Endothelial cell of umbilical vein (primary cell): ENCODE measurements around the gene MYZAP. TPM values are rescaled to one million over a fixed set of nuclear protein-coding genes. Genes with fewer than 3 reads are reported as not detected.

Experiments
- BruUV-seq: library from RNA; stranded (reverse); fragments of 400-500 nt; replicated peaks from 2 replicates; lab custom pipeline; 2021; lab: Mats Ljungman, UMichigan
- CTCF ChIA-PET: fragments of 300-600, 350-600 bp; sonication (Branson Sonifier 250); formaldehyde crosslinking; loops from one replicate; lab custom pipeline; 2021; ENCODE audit warnings: antibody characterized with exemption, inconsistent platforms; lab: Charles Lee
- POLR2A ChIA-PET: fragments of 300-600, 350-600 bp; sonication (Branson Sonifier 250); formaldehyde crosslinking; loops from one replicate; lab custom pipeline; 2021; ENCODE audit warnings: antibody characterized with exemption, inconsistent platforms; lab: Charles Lee
- DNase-seq: peaks from one replicate; pipeline ENCODE4 v3.0.0-alpha.2; 2011; ENCODE audit warnings: low read depth, low spot score
- FAIRE-seq: peaks from 2 replicates; lab custom pipeline; 2011; peaks lifted over from hg19 to GRCh38; lab: Jason Lieb, UNC
- H2AFZ ChIP-seq: 2 replicates; pipeline ENCODE4 v1.6.0; 2012; ENCODE audit warnings: low read depth, low read length, control low read depth, inconsistent platforms
- H3K27ac ChIP-seq: 2 replicates; pipeline ENCODE4 v1.5.1; 2011; ENCODE audit warnings: low read depth, mild to moderate bottlenecking, control low read depth, low read length, moderate library complexity; ENCODE audit not compliant: insufficient read depth
- H3K27me3 ChIP-seq, 2 experiments: 2 replicates each; pipeline versions ENCODE4 v1.6.0 to v1.6.1; 2011; ENCODE audit warnings: low read length in 2 of 2, mixed read lengths in 1 of 2; ENCODE audit not compliant: control insufficient read depth in 2 of 2, insufficient read depth in 2 of 2
- H3K36me3 ChIP-seq, 2 experiments: 2 replicates in 1 of 2; 3 replicates in 1 of 2; pipeline ENCODE4 v1.5.1; 2011; ENCODE audit warnings: low read length in 2 of 2, mild to moderate bottlenecking in 1 of 2, moderate library complexity in 1 of 2; ENCODE audit not compliant: control insufficient read depth in 2 of 2, insufficient read depth in 2 of 2; ENCODE audit errors: extremely low read depth in 1 of 2
- H3K4me1 ChIP-seq: 3 replicates; pipeline ENCODE4 v1.5.1; 2011; ENCODE audit warnings: mild to moderate bottlenecking, low read length; ENCODE audit not compliant: control insufficient read depth, insufficient read depth; ENCODE audit errors: extremely low read depth
- H3K4me2 ChIP-seq: 2 replicates; pipeline ENCODE4 v1.6.1; 2011; ENCODE audit warnings: low read length, control low read depth, mixed read lengths; ENCODE audit not compliant: insufficient read depth
- H3K4me3 ChIP-seq, 3 experiments: fragments of 200-600 bp in 1 of 3; sonication (generic), shearing (Covaris generic) in 1 of 3; replicated peaks in 1 of 3; 2 replicates each; pipeline ENCODE4 v1.5.1; 2011 to 2016; ENCODE audit warnings: control low read depth in 3 of 3, low read length in 3 of 3, mild to moderate bottlenecking in 2 of 3, inconsistent platforms in 1 of 3, low read depth in 1 of 3, moderate library complexity in 1 of 3; ENCODE audit not compliant: insufficient read depth in 1 of 3
- H3K79me2 ChIP-seq: 2 replicates; pipeline ENCODE4 v1.6.0; 2012; ENCODE audit warnings: low read length, inconsistent platforms; ENCODE audit not compliant: control insufficient read depth, insufficient read depth
- H3K9ac ChIP-seq: replicated peaks from 2 replicates; pipeline ENCODE3; 2011; ENCODE audit warnings: low read length, control low read depth; ENCODE audit not compliant: insufficient read depth; ENCODE audit errors: extremely low read depth
- H3K9me1 ChIP-seq: replicated peaks from 3 replicates; pipeline ENCODE4 v1.6.0; 2011; ENCODE audit warnings: mild to moderate bottlenecking, low read length; ENCODE audit not compliant: control insufficient read depth, insufficient read depth; ENCODE audit errors: extremely low read depth
- H3K9me3 ChIP-seq: replicated peaks from 2 replicates; pipeline ENCODE4 v1.5.1; 2012; ENCODE audit warnings: low read length, inconsistent platforms; ENCODE audit not compliant: control insufficient read depth, insufficient read depth
- H4K20me1 ChIP-seq: replicated peaks from 2 replicates; pipeline ENCODE3; 2011; ENCODE audit warnings: mild to moderate bottlenecking, low read length; ENCODE audit not compliant: control insufficient read depth, insufficient read depth; ENCODE audit errors: extremely low read depth
- CTCF ChIP-seq, 2 donors: IDR thresholded peaks; 1 replicate in 1 of 2; 2 replicates in 1 of 2; pipeline ENCODE4 v1.5.1; 2011; ENCODE audit warnings: low read length in 2 of 2, mild to moderate bottlenecking in 2 of 2, moderate library complexity in 2 of 2, control low read depth in 1 of 2, inconsistent platforms in 1 of 2, low read depth in 1 of 2; ENCODE audit not compliant: insufficient read depth in 1 of 2; ENCODE audit errors: extremely low read depth in 1 of 2
- EZH2 ChIP-seq: IDR thresholded peaks from 2 replicates; pipeline ENCODE4 v1.6.1; 2012; ENCODE audit warnings: borderline replicate concordance, low read depth, mild to moderate bottlenecking, moderate library complexity, low read length, inconsistent platforms; ENCODE audit not compliant: severe bottlenecking
- FOS ChIP-seq: IDR thresholded peaks from 2 replicates; pipeline ENCODE4 v1.6.1; 2011; ENCODE audit warnings: mild to moderate bottlenecking, low read length, moderate library complexity, borderline replicate concordance; ENCODE audit not compliant: insufficient read depth
- GATA2 ChIP-seq: IDR thresholded peaks from 2 replicates; pipeline ENCODE4 v1.7.0; 2011; ENCODE audit warnings: low read depth, mild to moderate bottlenecking, moderate library complexity, mixed read lengths, low read length; ENCODE audit not compliant: insufficient read length, insufficient read depth
- JUN ChIP-seq: IDR thresholded peaks from 2 replicates; pipeline ENCODE4 v1.6.1; 2011; ENCODE audit warnings: borderline replicate concordance, low read depth; ENCODE audit not compliant: insufficient read length, insufficient read depth
- MYC ChIP-seq: IDR thresholded peaks from one replicate; pipeline ENCODE4 v1.6.1; 2011; ENCODE audit warnings: mild to moderate bottlenecking, low read depth, low read length
- POLR2A ChIP-seq: IDR thresholded peaks from 2 replicates; pipeline ENCODE4 v1.6.1; 2012; ENCODE audit warnings: low read depth, mild to moderate bottlenecking, control low read depth, low read length
- POLR2AphosphoS5 ChIP-seq: IDR thresholded peaks from 2 replicates; pipeline ENCODE4 v1.6.1; 2012; ENCODE audit warnings: low read depth, mild to moderate bottlenecking, control low read depth, low read length, moderate library complexity; ENCODE audit not compliant: insufficient read depth
- dilution Hi-C: fragments of 300-500 bp; cut with MboI; formaldehyde crosslinking; loops from one replicate; pipeline ENCODE4 v1.15.0; 2019; ENCODE audit warnings: low sequenced_read_pairs; ENCODE audit not compliant: extremely low pct_ligation_motif_present
- intact Hi-C: fragments of 100-400 bp; cut with micrococcal nuclease; formaldehyde crosslinking; loops from one replicate; pipeline ENCODE4 v1.10.0; 2022
- polyA plus RNA-seq, 4 experiments: library from polyadenylated mRNA; depleted of rRNA in 3 of 4; stranded (reverse) in 3 of 4; unstranded in 1 of 4; fragments of >200 nt; gene quantifications; 2 replicates each; pipeline versions ENCODE4 v1.2.1 to v1.2.3, GENCODE V29; 2011 to 2012; ENCODE audit warnings: missing spikeins in 1 of 4
- total RNA-seq: library from RNA; stranded (reverse); gene quantifications from 2 replicates; pipeline ENCODE4 v1.2.3, GENCODE V29; 2021
- TF ChIP-seq, protein P1 (sequence below): IDR thresholded peaks from 2 replicates; pipeline ENCODE4 v1.6.1; 2011; ENCODE audit not compliant: insufficient read depth, insufficient read length

MYZAP gene
- total and polyA plus RNA-seq, 2 donors (not counting 3 experiments of a cell fraction or from before 2014, with no cell fraction given): 6.3 to 8.1 TPM

DNA sequence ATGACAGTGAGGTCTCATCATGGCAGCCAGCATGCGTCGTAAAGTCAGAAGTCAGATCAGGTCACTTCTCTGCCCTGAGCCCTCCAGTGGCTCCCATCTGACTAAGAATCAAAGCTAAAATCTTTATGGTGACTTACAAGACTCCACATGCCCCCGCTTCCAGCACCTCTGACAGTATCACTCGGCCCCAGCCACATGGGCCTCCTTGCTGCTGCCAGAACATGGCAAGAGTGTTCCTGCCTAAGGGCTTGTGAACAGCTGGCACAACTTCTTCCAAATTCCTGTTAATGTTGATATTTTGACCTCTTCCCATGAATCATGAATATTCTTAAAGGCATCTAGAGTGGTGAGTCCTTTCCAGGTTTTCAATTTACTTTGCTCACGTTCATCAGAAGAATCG, 135.3 kb downstream of the MYZAP start:
- H2AFZ ChIP-seq: no peak overlapping the region
- no peaks in the 10 kb centered on the region for H3K4me1 ChIP-seq
- POLR2A ChIA-PET: no interaction called here
- H3K27ac ChIP-seq: no peak overlapping the region
- intact Hi-C loops: no loop called here
- H3K79me2 ChIP-seq: no peaks in the 10 kb centered on the region
- no peaks in the 10 kb centered on the region for H3K9me3 ChIP-seq
- no peaks in the 10 kb centered on the region for H4K20me1 ChIP-seq
- H3K36me3 ChIP-seq: no peaks in the 10 kb centered on the region
- H3K9ac ChIP-seq: no peak overlapping the region
- no peak for TF ChIP-seq EZH2
- no peaks in the 10 kb centered on the region for H3K27me3 ChIP-seq
- no peak overlapping the region for H3K4me2 ChIP-seq
- H3K9me1 ChIP-seq: no peaks in the 10 kb centered on the region
- no TSS peak for BruUV-seq
- dilution Hi-C loops: no loop called here
- CTCF ChIA-PET: no interaction called here
- DNase-seq (peak; percentile 28), FAIRE-seq (no peak)
- no peak overlapping the region for H3K4me3 ChIP-seq

- H3K4me3 ChIP-seq: no peak overlapping the region
- H3K9me1 ChIP-seq: no peaks in the 10 kb centered on the region
- DNase-seq (no peak), FAIRE-seq (no peak)
- dilution Hi-C loops: no loop called here
- intact Hi-C loops: no loop called here
- POLR2A ChIA-PET: no interaction called here
- BruUV-seq: no TSS peak
- H3K4me1 ChIP-seq: peaks cover 10% of the 10 kb centered on the region
- no peaks in the 10 kb centered on the region for H3K9me3 ChIP-seq
- no peak overlapping the region for H2AFZ ChIP-seq
- H4K20me1 ChIP-seq: no peaks in the 10 kb centered on the region
- H3K9ac ChIP-seq: no peak overlapping the region
- TF ChIP-seq POLR2AphosphoS5 (no peak), JUN (no peak), GATA2 (no peak), EZH2 (no peak), CTCF (IDR thresholded peaks at IDR 0.05; ENCODE audit: extremely low read depth in 1 of 2, insufficient read depth in 1 of 2, low read depth in 1 of 2, low read length in 2 of 2) (no peak), MYC (no peak), FOS (no peak), POLR2A (no peak)
- TF ChIP-seq, protein P1, sequence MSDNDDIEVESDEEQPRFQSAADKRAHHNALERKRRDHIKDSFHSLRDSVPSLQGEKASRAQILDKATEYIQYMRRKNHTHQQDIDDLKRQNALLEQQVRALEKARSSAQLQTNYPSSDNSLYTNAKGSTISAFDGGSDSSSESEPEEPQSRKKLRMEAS: no peak
- no peaks in the 10 kb centered on the region for H3K79me2 ChIP-seq
- no peak overlapping the region for H3K27ac ChIP-seq
- CTCF ChIA-PET: interaction anchor here (0.8 to 7.0 kb wide), 4 partner anchors 133 to 349 kb away, joined by 3 to 98 read pairs (median 3); no protein-coding TSS in a partner anchor
- no peak overlapping the region for H3K4me2 ChIP-seq
- H3K27me3 ChIP-seq: no peaks in the 10 kb centered on the region
- no peaks in the 10 kb centered on the region for H3K36me3 ChIP-seq
These were observed 136.7 kb downstream of the MYZAP start for GRCh38 chr15:57728436-57728835.
